ENCODE measurements around the gene SPATA2L. TPM values are rescaled to one million over a fixed set of nuclear protein-coding genes. Genes with fewer than 3 reads are reported as not detected.
A peak's percentile ranks its signal among the peaks of the same experiment; 100 is the strongest.
"Not testable (repeated sequence)": the region's sequence is repeated elsewhere in the genome, so short reads cannot be mapped to it uniquely, and the experiment has no call there.

The SPATA2L gene
- total RNA-seq, 2 donors from 2014 or later: 19.0 to 24.1 TPM

DNA sequence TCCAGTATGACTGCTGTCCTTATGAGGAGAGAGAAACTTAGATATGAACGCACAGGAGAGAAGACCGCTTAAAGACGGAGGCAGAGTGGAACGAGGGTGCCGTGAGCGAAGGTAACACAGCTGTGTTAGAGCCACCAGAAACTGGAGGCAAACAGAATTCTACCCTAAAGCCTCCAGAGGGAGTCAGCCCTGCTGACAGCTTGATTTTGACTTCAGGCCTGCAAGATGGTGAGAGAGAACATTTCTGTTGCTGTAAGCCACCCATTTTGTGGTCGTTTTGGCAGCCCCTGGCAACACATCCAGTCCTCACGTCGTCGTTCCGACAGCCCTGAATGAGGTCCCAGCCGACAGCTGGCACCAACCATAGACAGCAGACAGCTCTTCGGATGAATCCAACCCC, 2.8 kb upstream of the SPATA2L start:
- Histone ChIP-seq H3K27me3 (replicated peaks; ENCODE audit: insufficient read depth) (no peaks in the 10 kb centered on the region), H3K9me3 (no peaks in the 10 kb centered on the region), H3K27ac (no peak overlapping the region), H3K4me1 (ENCODE audit: control insufficient read depth in 1 of 2, low read depth in 2 of 2) (peaks cover 9 to 20% of the 10 kb centered on the region in 2 donors), H3K36me3 (no peaks in the 10 kb centered on the region), H3K4me3 (no peak overlapping the region)
- no peak for TF ChIP-seq CTCF (IDR thresholded peaks at IDR 0.05)
- ATAC-seq (ENCODE audit: insufficient number of reproducible peaks, low FRiP score, low read depth): no peak
- DNase-seq (ENCODE audit: low spot score): no peak

DNA sequence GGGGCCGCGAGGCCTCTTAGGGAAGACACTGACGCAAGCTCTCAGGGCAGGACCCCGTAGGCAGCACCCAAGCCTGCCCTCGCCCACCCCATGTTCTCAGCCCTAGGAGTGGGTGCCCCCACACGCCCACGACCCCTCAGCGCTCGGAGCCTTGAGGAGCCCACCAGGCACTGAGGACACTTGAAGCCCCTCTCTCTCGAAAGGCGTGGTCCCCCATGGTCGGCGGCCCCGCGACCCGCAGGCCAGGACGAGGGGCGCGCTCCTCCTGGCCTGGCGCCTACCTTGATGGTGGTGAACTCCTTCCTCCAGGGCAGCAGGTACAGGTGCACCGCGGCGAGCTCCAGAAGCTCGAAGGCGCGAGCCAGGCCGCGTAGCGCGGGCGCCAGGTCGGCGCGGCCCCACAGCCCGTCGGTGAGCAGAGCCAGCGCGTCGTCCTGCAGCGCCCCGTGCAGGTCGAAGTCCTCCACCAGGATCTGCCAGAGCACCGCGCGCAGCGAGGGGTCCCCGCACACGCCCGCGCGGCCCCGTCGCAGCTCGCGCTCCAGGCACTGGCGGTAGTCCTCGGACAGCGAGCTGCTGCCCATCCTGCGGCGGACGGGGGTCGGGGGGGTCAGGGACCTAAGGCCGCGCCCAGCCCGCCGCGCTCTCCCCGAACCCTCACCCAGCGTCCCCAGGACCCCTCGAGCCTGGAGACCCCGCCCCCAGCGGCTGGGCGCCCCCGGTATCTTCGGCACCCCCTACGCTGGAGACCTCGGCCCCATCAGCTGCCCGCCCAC, 668 bp downstream of the SPATA2L start:
- H3K36me3 ChIP-seq: no peaks in the 10 kb centered on the region

DNA sequence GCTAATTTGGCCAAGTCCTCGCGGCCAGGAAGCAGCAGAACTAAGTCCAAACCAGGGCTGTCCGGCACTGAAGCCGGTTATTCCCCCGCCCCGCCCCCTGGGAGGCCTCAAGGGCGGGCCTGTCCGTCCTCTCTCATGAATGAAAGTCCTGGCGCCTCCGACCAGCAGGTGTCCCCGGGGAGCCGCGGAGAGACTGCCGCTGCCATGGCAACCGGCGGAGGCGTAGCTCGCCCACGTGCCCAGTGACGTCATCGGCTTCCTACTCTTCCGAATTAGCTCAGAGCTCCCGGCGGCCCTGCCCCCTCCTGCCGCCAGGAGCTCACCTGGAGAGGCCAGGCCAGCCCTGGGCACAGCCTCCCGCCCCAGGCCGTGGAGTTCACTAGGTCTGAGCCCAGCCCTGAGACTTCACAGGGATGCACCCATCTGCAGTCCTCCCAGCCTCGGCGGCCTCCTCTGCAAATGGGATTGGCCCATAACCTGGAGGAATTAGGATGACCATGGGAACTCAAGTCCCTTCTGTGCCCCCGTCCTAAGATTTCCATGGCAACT, 1.3 kb downstream of the SPATA2L start:
- Histone ChIP-seq H3K9me3 (no peaks in the 10 kb centered on the region), H3K27me3 (replicated peaks; ENCODE audit: insufficient read depth) (no peaks in the 10 kb centered on the region), H3K4me1 (ENCODE audit: control insufficient read depth in 1 of 2, low read depth in 2 of 2) (peaks cover 9 to 20% of the 10 kb centered on the region in 2 donors), H3K4me3 (peak overlapping the region; percentile 86), H3K36me3 (no peaks in the 10 kb centered on the region), H3K27ac (peak overlapping the region; percentile 69 to 74)
- ATAC-seq (ENCODE audit: insufficient number of reproducible peaks, low FRiP score, low read depth): peak; percentile 63
- peak; percentile 58 for TF ChIP-seq CTCF (IDR thresholded peaks at IDR 0.05)
- peak; percentile 97 for DNase-seq (ENCODE audit: low spot score)

More for the DNA sequence above, 668 bp downstream of the SPATA2L start:
- TF ChIP-seq CTCF (IDR thresholded peaks at IDR 0.05): no peak
- Histone ChIP-seq H3K4me3 (peak overlapping the region; percentile 86), H3K27ac (peak overlapping the region; percentile 69 to 74), H3K27me3 (replicated peaks; ENCODE audit: insufficient read depth) (no peaks in the 10 kb centered on the region), H3K9me3 (no peaks in the 10 kb centered on the region), H3K4me1 (ENCODE audit: control insufficient read depth in 1 of 2, low read depth in 2 of 2) (peaks cover 9 to 20% of the 10 kb centered on the region in 2 donors)
- DNase-seq (ENCODE audit: low spot score): no peak
- ATAC-seq (ENCODE audit: insufficient number of reproducible peaks, low FRiP score, low read depth): no peak

DNA sequence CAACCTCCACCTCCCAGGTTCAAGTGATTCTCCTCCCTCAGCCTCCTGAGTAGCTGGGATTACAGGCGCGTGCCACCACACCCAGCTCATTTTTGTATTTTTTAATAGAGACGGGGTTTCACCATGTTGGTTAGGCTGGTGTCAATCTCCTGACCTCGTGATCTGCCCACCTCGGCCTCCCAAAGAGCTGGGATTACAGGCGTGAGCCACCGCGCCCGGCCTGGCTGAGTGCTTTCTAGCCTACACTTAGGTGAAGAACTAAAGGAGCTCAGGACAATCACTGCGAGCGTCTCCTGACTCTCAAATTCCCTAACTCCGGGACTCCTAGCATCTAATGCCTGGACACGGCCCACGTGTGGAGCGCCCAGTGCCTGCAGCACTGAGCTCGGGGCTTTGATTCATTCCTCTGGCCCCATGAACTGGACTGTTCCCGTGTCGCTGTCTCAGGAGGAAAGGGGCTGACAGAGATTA, 1.8 kb downstream of the SPATA2L start:
- Histone ChIP-seq H3K4me3 (peak overlapping the region; percentile 86), H3K27ac (peak overlapping the region in 1 of 2 donors; percentile 74)
- not testable (repeated sequence) for ATAC-seq (ENCODE audit: insufficient number of reproducible peaks, low FRiP score, low read depth)

DNA sequence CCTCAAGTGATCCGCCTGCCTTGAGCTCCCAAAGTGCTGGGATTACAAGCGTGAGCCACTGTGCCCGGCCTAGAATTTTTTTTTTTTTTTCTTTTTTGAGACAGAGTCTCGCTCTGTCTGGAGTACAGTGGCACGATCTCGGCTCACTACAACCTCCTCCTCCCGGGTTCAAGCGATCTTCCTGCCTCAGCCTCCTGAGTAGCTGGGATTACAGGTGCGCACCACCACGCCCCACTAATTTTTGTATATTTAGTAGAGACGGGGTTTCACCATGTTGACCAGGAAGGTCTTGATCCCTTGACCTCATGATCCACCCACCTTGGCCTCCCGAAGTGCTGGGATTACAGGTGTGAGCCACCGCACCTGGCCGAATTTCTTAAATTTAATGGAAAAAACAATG, 2.8 kb downstream of the SPATA2L start:
- not testable (repeated sequence) for H3K4me3 ChIP-seq; H3K9me3 ChIP-seq; ATAC-seq (ENCODE audit: insufficient number of reproducible peaks, low FRiP score, low read depth); H3K36me3 ChIP-seq; H3K27me3 ChIP-seq (replicated peaks; ENCODE audit: insufficient read depth); H3K27ac ChIP-seq; DNase-seq (ENCODE audit: low spot score)
- peaks cover 9 to 20% of the 10 kb centered on the region in 2 donors for H3K4me1 ChIP-seq (ENCODE audit: control insufficient read depth in 1 of 2, low read depth in 2 of 2)

More for the DNA sequence above, 1.8 kb downstream of the SPATA2L start:
- peaks cover 9 to 20% of the 10 kb centered on the region in 2 donors for H3K4me1 ChIP-seq (ENCODE audit: control insufficient read depth in 1 of 2, low read depth in 2 of 2)
- not testable (repeated sequence) for H3K27me3 ChIP-seq (replicated peaks; ENCODE audit: insufficient read depth); H3K36me3 ChIP-seq; H3K9me3 ChIP-seq; DNase-seq (ENCODE audit: low spot score)

DNA sequence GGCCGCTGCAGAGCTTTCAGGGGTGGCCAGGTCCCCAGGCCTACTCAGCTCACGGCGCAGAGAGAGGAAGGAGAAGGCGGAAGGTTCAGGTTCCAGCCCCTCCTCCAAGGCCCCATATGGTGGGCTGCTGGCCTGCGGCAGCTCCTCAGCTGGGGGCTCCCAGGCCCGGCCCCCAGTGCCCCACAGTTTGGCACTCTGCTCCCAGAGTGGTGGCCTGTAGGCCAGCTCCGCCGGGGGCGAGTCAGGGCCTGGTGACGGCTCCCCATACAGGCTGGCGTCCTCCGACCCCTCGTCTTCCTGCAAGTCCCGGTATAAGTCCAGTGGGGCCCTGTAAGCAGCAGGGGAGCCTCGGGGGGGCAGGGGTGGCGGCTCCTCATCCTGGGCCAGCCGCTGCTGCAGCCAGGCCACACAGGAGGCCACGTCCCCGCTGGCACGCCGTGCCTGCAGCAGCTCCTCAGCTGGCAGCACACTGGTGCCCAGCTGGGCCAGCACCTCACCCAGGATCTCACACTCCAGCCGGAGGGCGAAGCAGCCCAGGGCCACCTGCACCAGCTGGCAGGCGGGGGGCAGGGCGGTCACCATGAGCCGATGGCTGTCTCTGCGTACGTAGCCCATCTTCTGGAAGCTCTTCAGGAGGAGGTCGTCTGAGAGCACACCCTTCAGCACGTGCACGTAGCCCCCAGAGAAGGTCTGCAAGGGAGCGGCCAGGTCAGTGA, 3.7 kb downstream of the SPATA2L start:
- no peak for DNase-seq (ENCODE audit: low spot score)
- no peak for TF ChIP-seq CTCF (IDR thresholded peaks at IDR 0.05)

More for the DNA sequence above, 3.7 kb downstream of the SPATA2L start:
- Histone ChIP-seq H3K4me3 (no peak overlapping the region), H3K27me3 (replicated peaks; ENCODE audit: insufficient read depth) (no peaks in the 10 kb centered on the region), H3K4me1 (ENCODE audit: control insufficient read depth in 1 of 2, low read depth in 2 of 2) (peaks cover 9 to 20% of the 10 kb centered on the region in 2 donors), H3K36me3 (peaks cover 5% of the 10 kb centered on the region), H3K9me3 (no peaks in the 10 kb centered on the region), H3K27ac (no peak overlapping the region)
- no peak for ATAC-seq (ENCODE audit: insufficient number of reproducible peaks, low FRiP score, low read depth)
